Erythroblast (primary cell): Measurements from ENCODE around the gene MAML2.

ENCODE experiments used
- GATA1 ChIP-seq: IDR thresholded peaks from 2 replicates; pipeline ENCODE4 v1.6.1; 2011; ENCODE audit warnings: low read depth, mild to moderate bottlenecking, control low read depth, low read length, moderate library complexity
- POLR2A ChIP-seq: IDR thresholded peaks from 2 replicates; pipeline ENCODE4 v1.6.1; 2011; ENCODE audit warnings: mild to moderate bottlenecking, low read length

DNA sequence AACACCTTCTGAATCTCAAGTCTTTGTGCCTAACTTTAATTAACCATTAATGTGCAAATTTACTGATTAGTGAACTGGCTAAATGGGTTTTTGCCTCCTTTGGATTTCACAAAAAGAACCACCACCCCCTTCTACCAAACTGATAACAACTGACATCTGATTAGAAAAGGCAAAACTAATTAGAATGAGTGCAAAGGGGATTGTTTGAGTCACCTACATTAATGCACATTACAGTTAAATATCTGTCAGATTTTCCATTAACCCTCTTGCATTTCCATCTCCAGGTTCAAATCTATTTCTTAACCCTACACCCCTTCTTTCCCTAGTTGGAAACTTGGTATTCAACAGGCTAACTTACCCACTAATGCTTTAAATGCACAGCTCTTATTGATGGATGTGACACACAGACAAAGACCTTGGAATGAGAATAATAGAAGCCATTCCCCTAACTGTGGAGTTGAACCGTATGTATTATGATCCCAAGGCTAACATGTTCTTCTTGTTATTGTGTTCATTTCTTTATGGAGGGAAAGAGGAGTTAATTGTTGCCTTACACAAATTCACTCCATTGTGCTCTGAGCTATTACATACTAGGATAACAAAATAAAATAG lies 257.6 kb downstream of the MAML2 start:
- no peak for TF ChIP-seq POLR2A
- no peak for TF ChIP-seq GATA1
